HFF-Myc (cell line): Measurements from ENCODE around the gene VASH2.

Source experiments
- DNase-seq: peaks from one replicate; pipeline ENCODE4 v3.0.0-alpha.2; 2011; ENCODE audit warnings: low read depth; ENCODE audit errors: extremely low read depth
- H3K4me3 ChIP-seq: replicated peaks from 2 replicates; pipeline ENCODE4 v1.5.1; 2011; ENCODE audit warnings: low read depth, mild to moderate bottlenecking, control low read depth, low read length
- CTCF ChIP-seq: IDR thresholded peaks from 2 replicates; pipeline ENCODE4 v1.5.1; 2012; ENCODE audit warnings: mild to moderate bottlenecking, low read depth, low read length, control low read depth; ENCODE audit errors: missing control alignments

Gene VASH2

GRCh38 chr1:212975111-212975918 lies 25.0 kb downstream of the VASH2 start:
- TF ChIP-seq CTCF, result no peak
- no peak overlapping the region for H3K4me3 ChIP-seq
- DNase-seq, result no peak

GRCh38 chr1:212976586-212976985 lies 26.2 kb downstream of the VASH2 start:
- TF ChIP-seq CTCF, result no peak
- no peak for DNase-seq
- no peak overlapping the region for H3K4me3 ChIP-seq

- no peak for DNase-seq
- TF ChIP-seq CTCF, result no peak
- no peak overlapping the region for H3K4me3 ChIP-seq
These were observed 27.7 kb downstream of the VASH2 start for GRCh38 chr1:212977781-212978645.

- H3K4me3 ChIP-seq, result no peak overlapping the region
- no peak for DNase-seq
- no peak for TF ChIP-seq CTCF
These were observed 29.2 kb downstream of the VASH2 start for GRCh38 chr1:212979340-212980122.

GRCh38 chr1:212980123-212980785 lies 29.9 kb downstream of the VASH2 start:
- TF ChIP-seq CTCF, result no peak
- H3K4me3 ChIP-seq, result no peak overlapping the region
- DNase-seq, result no peak

GRCh38 chr1:212981025-212981495 lies 30.7 kb downstream of the VASH2 start:
- H3K4me3 ChIP-seq, result no peak overlapping the region
- TF ChIP-seq CTCF, result no peak
- DNase-seq, result no peak
